Stimulated activated CD8-positive, alpha-beta memory T cell treated with anti-CD3 and anti-CD28 coated beads, Interleukin-7, amount 100 ng/mL, for 48 hours (primary cell): ENCODE data around the gene COL5A1.

Experiments
- DNase-seq, 2 donors: peaks; one replicate each; pipeline ENCODE4 v3.0.0-alpha.2; 2020; ENCODE audit warnings: low read depth in 1 of 2; ENCODE audit errors: extremely low read depth in 1 of 2

The COL5A1 gene

GRCh38 chr9:134722120-134722701 is 80.6 kb downstream of the COL5A1 start:
- no peak for DNase-seq

- DNase-seq, result no peak
Measured at GRCh38 chr9:134723037-134723436, 81.4 kb downstream of the COL5A1 start.

GRCh38 chr9:134723491-134724190 is 82.0 kb downstream of the COL5A1 start:
- no peak for DNase-seq

- no peak for DNase-seq
Measured at GRCh38 chr9:134724202-134724911, 82.8 kb downstream of the COL5A1 start.

GRCh38 chr9:134724912-134725604 is 83.5 kb downstream of the COL5A1 start:
- DNase-seq, result no peak

GRCh38 chr9:134725605-134725940 is 84.0 kb downstream of the COL5A1 start:
- no peak for DNase-seq

GRCh38 chr9:134726026-134726721 is 84.6 kb downstream of the COL5A1 start:
- DNase-seq, result no peak

GRCh38 chr9:134726722-134727034 is 85.1 kb downstream of the COL5A1 start:
- no peak for DNase-seq

GRCh38 chr9:134728021-134728795 is 86.6 kb downstream of the COL5A1 start:
- DNase-seq, result no peak

GRCh38 chr9:134728801-134729495 is 87.3 kb downstream of the COL5A1 start:
- no peak for DNase-seq

GRCh38 chr9:134730011-134730760 is 88.6 kb downstream of the COL5A1 start:
- DNase-seq, result no peak

GRCh38 chr9:134730761-134731496 is 89.3 kb downstream of the COL5A1 start:
- DNase-seq, result no peak

GRCh38 chr9:134731497-134732391 is 90.1 kb downstream of the COL5A1 start:
- DNase-seq, result no peak

- DNase-seq, result no peak
Measured at GRCh38 chr9:134732392-134733110, 90.9 kb downstream of the COL5A1 start.

GRCh38 chr9:134733480-134734232 is 92.1 kb downstream of the COL5A1 start:
- no peak for DNase-seq

- DNase-seq, result no peak
Measured at GRCh38 chr9:134734270-134734669, 92.7 kb downstream of the COL5A1 start.
